GM18870 (cell line): ENCODE results near the gene ARL3.
"Not testable (repeated sequence)": the region's sequence is repeated elsewhere in the genome, so short reads cannot be mapped to it uniquely, and the experiment has no call there.

Experiments used
- ATAC-seq: cut with Tn5 transposase; IDR thresholded peaks from one replicate; pipeline ENCODE4 v1.9.1; 2021; ENCODE audit warnings: moderate library complexity; ENCODE audit not compliant: unreplicated experiment

ARL3 gene

GRCh38 chr10:102674566-102674965, 39.6 kb downstream of the ARL3 start:
- ATAC-seq: no peak

- no peak for ATAC-seq
Observed at GRCh38 chr10:102673819-102674511, 40.2 kb downstream of the ARL3 start.

GRCh38 chr10:102673236-102673818, 40.9 kb downstream of the ARL3 start:
- ATAC-seq: no peak

- no peak for ATAC-seq
Observed at GRCh38 chr10:102670871-102671434, 43.2 kb downstream of the ARL3 start.

GRCh38 chr10:102670065-102670670, 44.0 kb downstream of the ARL3 start:
- ATAC-seq: no peak

GRCh38 chr10:102669206-102670064, 44.8 kb downstream of the ARL3 start:
- ATAC-seq: no peak

GRCh38 chr10:102668326-102669107, 45.7 kb downstream of the ARL3 start:
- no peak for ATAC-seq

- not testable (repeated sequence) for ATAC-seq
Observed at GRCh38 chr10:102667411-102667810, 46.8 kb downstream of the ARL3 start.

- ATAC-seq: no peak
Observed at GRCh38 chr10:102665904-102666509, 48.2 kb downstream of the ARL3 start.

GRCh38 chr10:102661658-102662028, 52.6 kb downstream of the ARL3 start:
- peak; percentile 9 for ATAC-seq

GRCh38 chr10:102660888-102661657, 53.1 kb downstream of the ARL3 start:
- ATAC-seq: peak; percentile 47

GRCh38 chr10:102658802-102659201, 55.4 kb downstream of the ARL3 start:
- ATAC-seq: no peak

- ATAC-seq: no peak
Observed at GRCh38 chr10:102657984-102658724, 56.0 kb downstream of the ARL3 start.

- ATAC-seq: no peak
Observed at GRCh38 chr10:102657451-102657850, 56.7 kb downstream of the ARL3 start.

GRCh38 chr10:102656791-102657371, 57.3 kb downstream of the ARL3 start:
- ATAC-seq: no peak

GRCh38 chr10:102656026-102656425, 58.2 kb downstream of the ARL3 start:
- ATAC-seq: no peak

- ATAC-seq: no peak
Observed at GRCh38 chr10:102654969-102655368, 59.2 kb downstream of the ARL3 start.

- ATAC-seq: no peak
Observed at GRCh38 chr10:102654566-102654965, 59.6 kb downstream of the ARL3 start.
